T-cell (primary cell): ENCODE measurements around the gene PSMD14. TPM values are rescaled to one million over a fixed set of nuclear protein-coding genes. Genes with fewer than 3 reads are reported as not detected.
"Not testable (repeated sequence)": the region's sequence is repeated elsewhere in the genome, so short reads cannot be mapped to it uniquely, and the experiment has no call there.

Experiments
- ATAC-seq, 4 experiments: fragments of 200-7000 bp in 3 of 4; fragments of 150-1000 bp in 1 of 4; cut with Tn5 transposase; replicated peaks in 1 of 4; 1 replicate in 3 of 4; 2 replicates in 1 of 4; pipeline ENCODE4 v1.10.0; 2021; ENCODE audit warnings: moderate library complexity in 3 of 4, mild to moderate bottlenecking in 2 of 4, moderate number of reproducible peaks in 1 of 4
- CTCF ChIA-PET, 2 donors: fragments of 300-600 bp; sonication (Branson Sonifier 250); formaldehyde crosslinking; loops; one replicate each; lab custom pipeline; 2022; ENCODE audit warnings: antibody characterized with exemption in 2 of 2; lab: Charles Lee
- POLR2A ChIA-PET, 2 donors: fragments of 300-600 bp; sonication (Branson Sonifier 250); formaldehyde crosslinking; loops; one replicate each; lab custom pipeline; 2022; ENCODE audit warnings: antibody characterized with exemption in 2 of 2; lab: Charles Lee
- DNase-seq, 35 experiments: peaks; one replicate each; pipeline versions ENCODE4 v3.0.0 to v3.0.0-alpha.2; 2013 to 2023
- H3K27ac ChIP-seq: one replicate; pipeline ENCODE4 v1.5.1; 2013; ENCODE audit warnings: low read length
- H3K27me3 ChIP-seq, 2 experiments: replicated peaks in 1 of 2; 1 replicate in 1 of 2; 2 replicates in 1 of 2; pipeline versions ENCODE4 v1.6.1 to v1.7.0; 2013; ENCODE audit warnings: low read length in 1 of 2, mixed read lengths in 1 of 2; ENCODE audit not compliant: control insufficient read depth in 2 of 2, insufficient read depth in 2 of 2; ENCODE audit errors: extremely low read depth in 1 of 2
- H3K36me3 ChIP-seq, 2 donors: 1 replicate in 1 of 2; 2 replicates in 1 of 2; pipeline versions ENCODE4 v1.6.1 to v1.7.0; 2013; ENCODE audit warnings: low read length in 1 of 2; ENCODE audit not compliant: control insufficient read depth in 2 of 2, insufficient read depth in 1 of 2; ENCODE audit errors: extremely low read depth in 1 of 2
- H3K4me1 ChIP-seq, 2 experiments: 1 replicate in 1 of 2; 2 replicates in 1 of 2; pipeline versions ENCODE4 v1.6.1 to v1.7.0; 2013; ENCODE audit warnings: low read length in 2 of 2, mixed read lengths in 1 of 2; ENCODE audit not compliant: insufficient read depth in 2 of 2, control insufficient read depth in 1 of 2; ENCODE audit errors: extremely low read depth in 1 of 2
- H3K4me3 ChIP-seq, 2 donors: 1 replicate in 1 of 2; 2 replicates in 1 of 2; pipeline versions ENCODE4 v1.5.1 to v1.7.0; 2013; ENCODE audit warnings: mild to moderate bottlenecking in 2 of 2, low read length in 1 of 2, moderate library complexity in 1 of 2; ENCODE audit not compliant: control insufficient read depth in 1 of 2; ENCODE audit errors: extremely low read depth in 1 of 2
- H3K9me3 ChIP-seq: 2 replicates; pipeline ENCODE4 v1.7.0; 2013
- H3K27ac Mint-ChIP-seq, 2 donors: one replicate each; pipeline ENCODE4 v1.8.0; 2020 to 2021; ENCODE audit warnings: mild to moderate bottlenecking in 2 of 2, mixed read lengths in 2 of 2
- H3K27me3 Mint-ChIP-seq, 2 donors: one replicate each; pipeline ENCODE4 v1.8.0; 2021 to 2022; ENCODE audit warnings: mixed read lengths in 2 of 2
- H3K36me3 Mint-ChIP-seq: one replicate; pipeline ENCODE4 v1.8.0; 2021; ENCODE audit warnings: mixed read lengths
- H3K4me1 Mint-ChIP-seq, 3 donors: one replicate each; pipeline ENCODE4 v1.8.0; 2020 to 2022; ENCODE audit warnings: mixed read lengths in 3 of 3, mild to moderate bottlenecking in 1 of 3
- H3K4me3 Mint-ChIP-seq, 3 donors: one replicate each; pipeline ENCODE4 v1.8.0; 2020 to 2022; ENCODE audit warnings: mild to moderate bottlenecking in 3 of 3, mixed read lengths in 3 of 3, moderate library complexity in 3 of 3
- H3K9me3 Mint-ChIP-seq, 3 donors: one replicate each; pipeline ENCODE4 v1.8.0; 2020 to 2022; ENCODE audit warnings: mixed read lengths in 3 of 3
- WGBS: methylation state at CpG from one replicate; pipeline ENCODE4 v1.1.5; 2013; ENCODE audit warnings: missing lambda C conversion rate; ENCODE audit not compliant: insufficient coverage; 5-methylcytosine and 5-hydroxymethylcytosine counted together
- total RNA-seq, 35 experiments: library from RNA in 6 of 35; stranded (reverse) in 6 of 35; fragments of 120-200 nt in 1 of 35; gene quantifications; one replicate each; pipeline versions ENCODE4 v1.2.1 to v1.2.4 and lab custom pipeline; 2013 to 2026

Gene PSMD14
- total RNA-seq, 5 donors from 2014 or later (not counting 1 experiment from before 2014, with no cell fraction given) = 18.7 to 24.9 (median 21.2) TPM

GRCh38 chr2:161354106-161354505, 45.9 kb downstream of the PSMD14 start:
- H3K27ac Mint-ChIP-seq = no peak overlapping the region
- H3K27ac ChIP-seq = no peak overlapping the region
- H3K9me3 Mint-ChIP-seq = no peaks in the 10 kb centered on the region
- 80% methylated on average over 2 of the region's 5 CpGs for WGBS
- ATAC-seq (no peak), DNase-seq (no peak)
- CTCF ChIA-PET = no interaction called here
- H3K4me3 ChIP-seq = no peak overlapping the region
- H3K4me1 ChIP-seq = no peaks in the 10 kb centered on the region
- POLR2A ChIA-PET = no interaction called here
- no peaks in the 10 kb centered on the region for H3K36me3 ChIP-seq
- H3K27me3 Mint-ChIP-seq = no peaks in the 10 kb centered on the region
- H3K4me1 Mint-ChIP-seq = peaks cover 30 to 44% (median 40%) of the 10 kb centered on the region in 3 donors
- no peaks in the 10 kb centered on the region for H3K9me3 ChIP-seq
- no peak overlapping the region for H3K4me3 Mint-ChIP-seq
- peaks cover 18% of the 10 kb centered on the region for H3K36me3 Mint-ChIP-seq
- no peaks in the 10 kb centered on the region for H3K27me3 ChIP-seq

- peaks cover 20% of the 10 kb centered on the region for H3K36me3 Mint-ChIP-seq
These were observed 46.9 kb downstream of the PSMD14 start for GRCh38 chr2:161355106-161355505.

GRCh38 chr2:161355983-161356382, 47.8 kb downstream of the PSMD14 start:
- H3K27ac ChIP-seq = no peak overlapping the region
- Mint-ChIP-seq H3K4me1 (peaks cover 11 to 32% (median 28%) of the 10 kb centered on the region in 3 donors), H3K9me3 (peaks cover 0 to 2% (median 0%) of the 10 kb centered on the region in 3 donors), H3K36me3 (peaks cover 20% of the 10 kb centered on the region), H3K4me3 (no peak overlapping the region), H3K27ac (no peak overlapping the region), H3K27me3 (no peaks in the 10 kb centered on the region)
- H3K27me3 ChIP-seq = no peaks in the 10 kb centered on the region
- WGBS = 78% methylated on average over 2 of the region's 2 CpGs
- no peaks in the 10 kb centered on the region for H3K36me3 ChIP-seq
- H3K4me1 ChIP-seq = no peaks in the 10 kb centered on the region
- DNase-seq (no peak), ATAC-seq (no peak)
- ChIA-PET CTCF (no interaction called here), POLR2A (no interaction called here)
- H3K9me3 ChIP-seq = no peaks in the 10 kb centered on the region
- no peak overlapping the region for H3K4me3 ChIP-seq

More at GRCh38 chr2:161355106-161355505, 46.9 kb downstream of the PSMD14 start:
- H3K9me3 Mint-ChIP-seq = no peaks in the 10 kb centered on the region
- ATAC-seq (no peak), DNase-seq (no peak)
- Histone ChIP-seq H3K4me1 (no peaks in the 10 kb centered on the region), H3K9me3 (no peaks in the 10 kb centered on the region), H3K27ac (no peak overlapping the region), H3K27me3 (no peaks in the 10 kb centered on the region), H3K4me3 (no peak overlapping the region), H3K36me3 (no peaks in the 10 kb centered on the region)
- no peak overlapping the region for H3K4me3 Mint-ChIP-seq
- H3K27me3 Mint-ChIP-seq = no peaks in the 10 kb centered on the region
- ChIA-PET CTCF (no interaction called here), POLR2A (no interaction called here)
- H3K27ac Mint-ChIP-seq = no peak overlapping the region
- H3K4me1 Mint-ChIP-seq = peaks cover 20 to 38% (median 34%) of the 10 kb centered on the region in 3 donors
- no CpG with 5 or more reads among the region's 1 CpG for WGBS

- peaks cover 0 to 10% (median 4%) of the 10 kb centered on the region in 3 donors for H3K9me3 Mint-ChIP-seq
- H3K36me3 Mint-ChIP-seq = peaks cover 29% of the 10 kb centered on the region
- H3K36me3 ChIP-seq = no peaks in the 10 kb centered on the region
- no peak for DNase-seq
- POLR2A ChIA-PET = no interaction called here
- peaks cover 10 to 23% (median 21%) of the 10 kb centered on the region in 3 donors for H3K4me1 Mint-ChIP-seq
- no peaks in the 10 kb centered on the region for H3K27me3 Mint-ChIP-seq
- H3K27ac ChIP-seq = no peak overlapping the region
- CTCF ChIA-PET = no interaction called here
- H3K4me3 ChIP-seq = no peak overlapping the region
- H3K4me3 Mint-ChIP-seq = no peak overlapping the region
- H3K9me3 ChIP-seq = no peaks in the 10 kb centered on the region
- H3K27ac Mint-ChIP-seq = no peak overlapping the region
- no peak for ATAC-seq
- H3K4me1 ChIP-seq = no peaks in the 10 kb centered on the region
- no peaks in the 10 kb centered on the region for H3K27me3 ChIP-seq
These were observed 48.9 kb downstream of the PSMD14 start for GRCh38 chr2:161357097-161357496.

GRCh38 chr2:161358838-161359237, 50.6 kb downstream of the PSMD14 start:
- Mint-ChIP-seq H3K27ac (no peak overlapping the region), H3K9me3 (peaks cover 0 to 13% (median 6%) of the 10 kb centered on the region in 3 donors), H3K27me3 (no peaks in the 10 kb centered on the region), H3K36me3 (peaks cover 34% of the 10 kb centered on the region), H3K4me1 (peaks cover 10 to 15% (median 11%) of the 10 kb centered on the region in 3 donors), H3K4me3 (no peak overlapping the region)
- H3K36me3 ChIP-seq = no peaks in the 10 kb centered on the region
- ATAC-seq (no peak), DNase-seq (no peak)
- no peaks in the 10 kb centered on the region for H3K27me3 ChIP-seq
- H3K4me1 ChIP-seq = no peaks in the 10 kb centered on the region
- WGBS = no CpG with 5 or more reads among the region's 3 CpGs
- ChIA-PET POLR2A (no interaction called here), CTCF (no interaction called here)
- H3K4me3 ChIP-seq = no peak overlapping the region
- no peaks in the 10 kb centered on the region for H3K9me3 ChIP-seq
- H3K27ac ChIP-seq = no peak overlapping the region

- CTCF ChIA-PET, H3K4me1 ChIP-seq, H3K4me3 Mint-ChIP-seq, H3K27me3 ChIP-seq, DNase-seq, H3K36me3 ChIP-seq, H3K27ac ChIP-seq, H3K27me3 Mint-ChIP-seq, POLR2A ChIA-PET, H3K4me1 Mint-ChIP-seq, H3K9me3 ChIP-seq, H3K4me3 ChIP-seq, ATAC-seq, H3K27ac Mint-ChIP-seq: not testable (repeated sequence)
- Mint-ChIP-seq H3K36me3 (peaks cover 38% of the 10 kb centered on the region), H3K9me3 (peaks cover 0 to 13% (median 6%) of the 10 kb centered on the region in 3 donors)
- 100% methylated on average over 1 of the region's 8 CpGs for WGBS
These were observed 52.0 kb downstream of the PSMD14 start for GRCh38 chr2:161360095-161360654.
